Activated CD8-positive, alpha-beta memory T cell treated with anti-CD3 and anti-CD28 coated beads for 4 hours (primary cell): ENCODE results near the gene DIP2C.
"Not testable (repeated sequence)": the region's sequence is repeated elsewhere in the genome, so short reads cannot be mapped to it uniquely, and the experiment has no call there.

Source experiments
- DNase-seq, 2 donors: peaks; one replicate each; pipeline ENCODE4 v3.0.0-alpha.2; 2020; ENCODE audit warnings: low read depth in 2 of 2

DIP2C gene

GRCh38 chr10:641149-642010 is 48.1 kb downstream of the DIP2C start:
- no peak for DNase-seq

GRCh38 chr10:640673-641045 is 48.8 kb downstream of the DIP2C start:
- no peak for DNase-seq

- DNase-seq: no peak
Observed at GRCh38 chr10:639751-640672, 49.5 kb downstream of the DIP2C start.

GRCh38 chr10:639001-639750 is 50.3 kb downstream of the DIP2C start:
- DNase-seq: no peak

GRCh38 chr10:637771-638195 is 51.7 kb downstream of the DIP2C start:
- no peak for DNase-seq

- DNase-seq: no peak
Observed at GRCh38 chr10:637221-637620, 52.2 kb downstream of the DIP2C start.

- no peak for DNase-seq
Observed at GRCh38 chr10:636769-637168, 52.7 kb downstream of the DIP2C start.

GRCh38 chr10:636016-636730 is 53.3 kb downstream of the DIP2C start:
- no peak for DNase-seq

- DNase-seq: no peak
Observed at GRCh38 chr10:635088-635861, 54.2 kb downstream of the DIP2C start.

GRCh38 chr10:634256-634655 is 55.2 kb downstream of the DIP2C start:
- DNase-seq: no peak

- no peak for DNase-seq
Observed at GRCh38 chr10:633279-634245, 55.9 kb downstream of the DIP2C start.

GRCh38 chr10:632807-633177 is 56.7 kb downstream of the DIP2C start:
- DNase-seq: not testable (repeated sequence)

- not testable (repeated sequence) for DNase-seq
Observed at GRCh38 chr10:632155-632806, 57.2 kb downstream of the DIP2C start.

GRCh38 chr10:631266-631665 is 58.2 kb downstream of the DIP2C start:
- no peak for DNase-seq

GRCh38 chr10:630581-631073 is 58.8 kb downstream of the DIP2C start:
- DNase-seq: no peak

- no peak for DNase-seq
Observed at GRCh38 chr10:629186-629998, 60.1 kb downstream of the DIP2C start.

- no peak for DNase-seq
Observed at GRCh38 chr10:628386-629045, 61.0 kb downstream of the DIP2C start.
